Measurements from ENCODE around the gene ZER1.

ZER1 gene

GRCh38 chr9:128732576-128732975 is 39.2 kb downstream of the ZER1 start:
- FAIRE-seq: no peak

GRCh38 chr9:128731691-128732090 is 40.0 kb downstream of the ZER1 start:
- no peak for FAIRE-seq

- no peak for FAIRE-seq
These were observed 40.6 kb downstream of the ZER1 start for GRCh38 chr9:128731093-128731492.

- FAIRE-seq: no peak
These were observed 41.8 kb downstream of the ZER1 start for GRCh38 chr9:128729766-128730517.

GRCh38 chr9:128729302-128729701 is 42.4 kb downstream of the ZER1 start:
- no peak for FAIRE-seq

GRCh38 chr9:128728298-128728697 is 43.4 kb downstream of the ZER1 start:
- no peak for FAIRE-seq

- no peak for FAIRE-seq
These were observed 44.0 kb downstream of the ZER1 start for GRCh38 chr9:128727640-128728248.

- FAIRE-seq: no peak
These were observed 46.9 kb downstream of the ZER1 start for GRCh38 chr9:128724744-128725211.

GRCh38 chr9:128723866-128724743 is 47.6 kb downstream of the ZER1 start, which contains the start of gene ZDHHC12:
Gene ZDHHC12, minus strand, starts transcription at chr9:128724127. Its CDS starts 34 bp downstream, at chr9:128724093.
- peak; percentile 96 for FAIRE-seq

- no peak for FAIRE-seq
These were observed 48.3 kb downstream of the ZER1 start for GRCh38 chr9:128723352-128723865.

GRCh38 chr9:128722380-128723351 is 49.1 kb downstream of the ZER1 start:
- FAIRE-seq: no peak

GRCh38 chr9:128721487-128722010 is 50.2 kb downstream of the ZER1 start:
- FAIRE-seq: no peak

GRCh38 chr9:128720841-128721486 is 50.8 kb downstream of the ZER1 start:
- FAIRE-seq: no peak

GRCh38 chr9:128719919-128720605 is 51.7 kb downstream of the ZER1 start:
- FAIRE-seq: no peak

GRCh38 chr9:128718475-128718874 is 53.3 kb downstream of the ZER1 start:
- no peak for FAIRE-seq

GRCh38 chr9:128718047-128718446 is 53.7 kb downstream of the ZER1 start:
- FAIRE-seq: no peak

- no peak for FAIRE-seq
These were observed 55.0 kb downstream of the ZER1 start for GRCh38 chr9:128716581-128717254.

- no peak for FAIRE-seq
These were observed 56.3 kb downstream of the ZER1 start for GRCh38 chr9:128715436-128715750.

GRCh38 chr9:128714586-128715435 is 56.9 kb downstream of the ZER1 start:
- no peak for FAIRE-seq
